Left renal pelvis (tissue), 4 donors: ENCODE data around the gene RNF121. TPM values are rescaled to one million over a fixed set of nuclear protein-coding genes. Genes with fewer than 3 reads are reported as not detected.
"Not testable (repeated sequence)": the region's sequence is repeated elsewhere in the genome, so short reads cannot be mapped to it uniquely, and the experiment has no call there.

ENCODE experiments used
- DNase-seq, 4 donors: peaks; one replicate each; pipeline ENCODE4 v3.0.0-alpha.2; 2013; ENCODE audit warnings: low read depth in 4 of 4, low spot score in 3 of 4
- polyA plus RNA-seq, 4 donors: library from polyadenylated mRNA; unstranded; fragments of 120-200 nt; gene quantifications; one replicate each; pipeline ENCODE4 v1.2.1, GENCODE V29; 2013; ENCODE audit not compliant: insufficient read length in 4 of 4

The RNF121 gene
- 10 to 100 TPM; 33.4 to 45.1 (median 41.4) TPM for polyA plus RNA-seq

- DNase-seq, result peak; percentile 89 to 96 (median 92)
Observed at GRCh38 chr11:71928737-71929443, at the start of gene RNF121. TSS of gene RNF121 (plus strand) at chr11:71929046. CDS start at chr11:71929062, 16 bp downstream.

DNA sequence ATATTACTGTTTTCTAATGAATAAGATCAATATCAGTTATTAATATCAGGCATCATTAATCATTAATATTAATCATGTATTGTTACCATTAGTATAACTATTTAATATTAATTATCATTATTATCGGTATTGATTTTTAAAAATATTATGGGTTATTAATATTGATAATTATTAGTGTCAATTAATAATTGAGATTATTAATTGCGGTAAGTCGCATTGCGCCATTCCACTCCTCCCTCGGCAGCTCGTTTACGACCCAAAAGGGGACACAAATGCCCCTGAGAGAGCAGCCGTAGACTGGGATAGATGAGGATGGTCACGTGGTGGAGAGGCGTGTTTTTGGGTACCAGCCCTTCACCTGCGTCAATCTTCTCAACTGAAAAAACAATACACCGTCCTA is 43.0 kb upstream of the RNF121 start:
- not testable (repeated sequence) for DNase-seq

GRCh38 chr11:71888335-71889010 is 40.4 kb upstream of the RNF121 start:
- not testable (repeated sequence) for DNase-seq

DNA sequence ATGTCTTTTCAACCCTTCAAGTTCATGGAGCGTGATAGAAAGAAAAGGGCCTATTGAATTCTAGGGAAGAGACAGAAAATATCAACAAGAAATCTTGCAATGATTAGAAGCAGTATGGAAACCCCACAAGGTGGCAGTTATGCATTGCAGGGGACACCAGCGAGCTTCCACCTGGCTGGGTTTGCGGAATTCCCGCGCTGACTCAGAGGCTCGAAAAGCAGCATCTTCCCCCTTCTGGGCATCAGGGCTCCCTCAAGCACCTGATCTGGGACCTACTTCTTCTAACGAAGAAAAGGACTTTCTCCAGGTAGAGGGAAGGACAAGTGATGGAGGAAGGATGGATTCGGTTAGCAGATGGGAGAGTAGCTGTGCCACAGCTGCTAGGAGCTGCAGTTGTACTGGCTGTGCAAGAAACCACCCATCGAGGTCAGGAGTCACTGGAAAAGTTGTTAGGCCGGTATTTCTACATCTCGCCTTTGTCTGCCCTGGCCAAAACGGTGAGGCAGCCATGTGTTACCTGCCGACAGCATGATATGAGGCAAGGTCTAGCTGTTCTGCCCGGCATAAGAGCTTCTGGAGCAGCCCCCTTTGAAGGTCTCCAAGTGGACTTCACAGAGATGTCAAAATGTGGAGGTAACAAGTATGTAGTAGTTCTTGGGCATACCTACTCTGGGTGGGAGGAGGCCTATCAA is 39.5 kb upstream of the RNF121 start:
- not testable (repeated sequence) for DNase-seq

DNA sequence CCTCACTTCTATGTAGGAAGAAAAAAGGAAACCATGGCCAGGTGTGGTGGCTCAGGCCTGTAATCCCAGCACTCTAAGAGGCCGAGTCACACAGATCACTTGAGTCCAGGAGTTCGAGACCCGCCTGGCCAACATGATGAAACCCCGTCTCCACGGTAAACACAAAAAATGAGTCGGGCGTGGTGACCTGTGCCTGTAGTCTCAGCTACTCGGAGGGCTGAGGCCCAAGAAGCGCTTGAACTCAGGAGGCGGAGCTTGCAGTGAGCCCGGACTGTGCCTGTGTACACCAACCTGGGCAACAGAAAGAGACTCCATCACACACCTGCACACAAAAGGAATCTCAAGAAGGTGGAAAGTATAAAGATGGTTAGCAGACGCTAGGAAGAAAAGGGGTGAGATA is 32.9 kb upstream of the RNF121 start:
- no peak for DNase-seq

GRCh38 chr11:71901137-71901536 is 27.7 kb upstream of the RNF121 start:
- DNase-seq, result not testable (repeated sequence)

DNA sequence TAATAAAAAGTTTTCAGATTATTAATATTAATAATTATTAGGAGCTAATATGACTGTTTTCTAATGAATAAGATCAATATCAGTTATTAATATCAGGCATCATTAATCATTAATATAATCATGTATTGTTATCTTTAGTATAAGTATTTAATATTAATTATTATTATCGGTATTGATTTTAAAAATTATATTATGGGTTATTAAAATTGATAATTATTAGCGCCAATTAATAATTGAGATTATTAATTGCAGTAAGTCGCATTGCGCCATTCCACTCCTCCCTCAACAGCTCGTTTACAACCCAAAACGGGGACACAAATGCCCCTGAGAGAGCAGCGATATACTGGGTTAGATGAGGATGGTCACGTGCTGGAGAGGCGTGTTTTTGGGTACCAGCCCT is 20.6 kb upstream of the RNF121 start:
- no peak for DNase-seq

DNA sequence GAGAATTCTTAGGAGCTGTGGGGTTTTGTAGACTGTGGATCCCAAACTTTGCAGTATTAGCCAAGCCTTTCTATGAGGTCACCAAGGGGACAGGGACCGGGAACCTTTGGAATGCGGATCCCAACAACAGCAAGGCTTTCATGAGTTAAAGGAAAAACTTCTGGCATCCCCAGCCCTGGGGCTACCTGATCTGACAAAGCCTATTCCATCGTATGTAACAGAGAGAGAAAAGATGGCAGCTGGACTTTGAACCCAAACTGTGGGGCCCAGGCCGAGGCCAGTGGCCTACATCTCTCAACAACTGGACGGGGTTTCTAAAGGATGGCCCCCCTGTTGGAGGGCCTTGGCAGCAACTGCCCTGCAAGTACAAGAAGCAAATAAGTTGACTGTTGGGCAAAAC is 18.1 kb upstream of the RNF121 start:
- DNase-seq, result not testable (repeated sequence)

DNA sequence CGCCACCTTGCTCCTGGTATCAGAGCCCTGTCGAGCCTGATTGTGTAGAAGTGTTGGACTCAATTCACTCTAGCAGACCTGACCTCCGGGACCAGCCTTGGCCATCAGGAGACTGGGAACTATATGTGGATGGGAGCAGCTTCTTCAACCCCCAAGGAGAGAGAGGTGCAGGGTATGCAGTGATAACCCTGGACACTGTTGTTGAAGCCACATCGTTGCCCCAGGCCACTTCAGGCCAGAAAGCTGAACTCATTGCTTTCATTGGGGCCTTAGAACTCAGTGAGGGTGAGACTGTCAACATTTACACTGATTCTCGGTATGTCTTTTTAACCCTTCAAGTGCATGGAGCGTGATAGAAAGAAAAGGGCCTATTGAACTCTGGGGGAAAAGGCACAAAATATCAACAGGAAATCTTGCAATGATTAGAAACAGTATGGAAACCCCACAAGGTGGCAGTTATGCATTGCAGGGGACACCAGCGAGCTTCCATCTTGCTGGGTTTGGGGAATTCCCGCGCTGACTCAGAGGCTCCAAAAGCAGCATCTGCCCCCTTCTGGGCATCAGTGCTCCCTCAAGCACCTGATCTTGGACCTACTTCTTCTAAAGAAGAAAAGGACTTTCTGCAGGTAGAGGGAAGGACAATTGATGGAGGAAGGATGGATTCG is 17.4 kb upstream of the RNF121 start:
- DNase-seq, result not testable (repeated sequence)

- not testable (repeated sequence) for DNase-seq
Observed at GRCh38 chr11:71911986-71912340, 16.9 kb upstream of the RNF121 start.

DNA sequence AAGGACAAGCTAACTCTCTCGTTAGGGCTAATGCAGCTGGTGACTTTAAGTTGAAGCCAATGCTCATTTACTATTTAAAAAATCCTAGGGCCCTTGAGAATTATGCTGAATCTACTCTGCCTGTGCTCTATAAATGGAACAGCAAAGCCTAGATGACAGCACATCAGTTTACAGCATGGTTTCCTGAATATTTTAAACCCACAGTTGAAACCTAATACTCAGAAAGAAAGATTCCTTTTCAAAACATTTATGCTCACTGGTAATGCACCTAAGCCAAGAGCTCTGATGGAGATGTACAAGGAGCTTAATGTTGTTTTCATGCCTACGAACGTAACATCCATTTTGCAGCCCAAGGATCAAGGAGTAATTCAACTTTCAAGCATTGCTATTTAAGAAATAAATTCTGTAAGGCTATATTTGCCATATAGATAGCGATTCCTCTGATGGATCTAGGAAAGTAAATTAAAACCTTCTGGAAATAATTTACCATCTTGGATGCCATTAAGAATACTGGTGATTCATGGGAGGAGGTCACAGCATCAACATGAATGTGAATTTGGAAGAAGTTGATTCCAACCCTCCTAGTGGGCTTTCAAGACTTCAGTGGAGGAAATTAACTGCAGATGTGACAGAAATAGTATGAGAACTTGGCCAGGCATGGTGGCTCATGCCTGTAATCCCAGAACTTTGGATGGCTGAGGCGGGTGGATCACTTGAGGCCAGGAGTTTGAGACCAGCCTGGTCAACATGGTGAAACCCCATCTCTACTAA is 14.9 kb upstream of the RNF121 start:
- no peak for DNase-seq

DNA sequence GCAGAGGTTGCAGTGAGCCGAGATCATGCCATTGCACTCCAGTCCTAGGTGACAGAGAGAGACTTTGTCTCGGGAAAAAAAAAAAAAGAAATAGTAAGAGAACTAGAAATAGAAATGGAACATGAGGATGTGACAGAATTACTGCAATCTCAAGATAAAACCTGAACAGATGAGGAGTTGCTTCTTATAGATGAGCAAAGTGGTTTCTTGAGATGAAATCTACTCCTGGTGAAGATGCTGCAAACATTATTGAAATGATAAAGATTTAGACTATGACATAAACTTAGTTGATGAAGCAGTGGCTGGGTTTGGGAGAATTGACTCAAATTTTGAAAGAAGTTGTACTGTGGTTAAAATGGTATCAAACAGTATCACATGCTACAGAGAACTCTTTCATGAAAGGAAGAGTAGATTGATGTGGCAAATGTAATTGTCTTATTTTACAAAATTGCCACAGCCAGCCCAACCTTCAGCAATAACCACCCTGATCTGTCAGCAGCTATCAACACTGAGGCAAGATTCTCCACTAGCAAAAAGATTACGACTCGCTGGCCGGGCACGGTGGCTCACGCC is 14.1 kb upstream of the RNF121 start:
- DNase-seq, result no peak

DNA sequence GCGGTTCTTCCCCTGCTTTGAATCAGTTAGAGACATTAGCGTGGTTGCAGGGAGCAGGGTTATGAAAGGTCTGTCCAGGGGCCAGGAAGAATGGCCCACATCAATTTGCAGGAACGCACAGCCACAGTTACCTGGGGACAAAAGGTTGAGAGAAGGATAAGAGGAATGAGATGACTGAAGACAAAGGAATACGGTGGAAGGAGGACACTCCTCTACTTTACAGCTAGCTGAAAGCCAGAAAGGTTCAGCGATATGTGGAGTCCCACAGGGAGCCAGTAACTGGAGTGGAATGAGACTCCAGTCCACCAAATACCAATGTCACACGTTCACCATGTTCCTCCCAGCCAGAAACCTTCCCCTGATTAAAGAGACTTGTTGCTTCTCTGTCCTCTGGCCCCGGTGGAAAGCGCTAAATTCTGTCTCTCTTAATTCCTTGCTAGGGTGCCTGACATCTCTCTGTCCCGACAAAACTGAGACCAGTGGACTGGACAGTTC is 11.2 kb upstream of the RNF121 start:
- DNase-seq, result no peak

GRCh38 chr11:71927820-71928736 is 768 bp upstream of the RNF121 start, which contains the start of gene XNDC1N:
TSS of gene XNDC1N (minus strand) at chr11:71928594. CDS start at chr11:71923353, 5,241 bp downstream.
- DNase-seq, result no peak

DNA sequence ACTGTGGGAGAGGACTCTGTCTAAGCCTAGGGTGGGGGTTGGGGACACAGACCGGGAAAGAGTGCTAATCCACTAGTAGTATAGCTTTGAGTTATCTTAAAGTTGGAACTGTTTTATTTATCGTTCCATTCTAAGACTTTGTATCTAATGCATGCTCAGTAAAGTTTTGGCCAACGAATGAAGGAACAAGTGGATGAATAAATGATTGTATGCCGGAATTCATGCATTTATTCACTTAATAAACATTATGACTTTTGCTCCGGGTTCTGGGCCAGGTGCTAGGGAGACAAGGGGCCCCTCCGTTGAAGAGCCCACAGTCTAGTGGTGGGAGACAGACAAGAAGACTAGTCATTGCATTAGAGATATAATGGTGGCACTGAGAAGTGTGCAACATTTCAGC is 645 bp downstream of the RNF121 start:
- no peak for DNase-seq

GRCh38 chr11:71930556-71931244 is 1.9 kb downstream of the RNF121 start:
- no peak for DNase-seq

DNA sequence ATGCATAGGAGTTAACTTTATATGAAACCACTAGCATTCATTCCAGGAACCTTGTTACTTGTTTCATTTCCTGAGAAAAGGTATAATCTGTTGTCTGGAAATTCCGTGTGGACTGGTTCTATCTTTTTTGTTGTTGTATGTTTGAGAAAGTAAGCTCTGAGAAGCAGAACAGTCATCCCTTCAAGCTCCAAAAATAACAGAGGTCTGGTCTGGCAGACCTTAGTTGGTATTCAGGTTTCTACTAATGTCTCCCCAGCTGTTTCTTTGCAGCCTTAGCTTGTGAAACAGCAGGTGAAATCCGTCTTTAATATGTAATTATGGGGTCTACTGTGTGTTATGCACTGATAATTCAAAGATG is 2.4 kb downstream of the RNF121 start:
- DNase-seq, result no peak
